ENCODE data around the gene KIAA0319L. TPM values are rescaled to one million over a fixed set of nuclear protein-coding genes. Genes with fewer than 3 reads are reported as not detected.

Gene KIAA0319L
- total RNA-seq, 6 donors from 2014 or later, result 68.1 to 140 (median 107) TPM

- TF ChIP-seq POLR2A (IDR thresholded peaks at IDR 0.05) (no peak), POLR2AphosphoS5 (IDR thresholded peaks at IDR 0.05) (no peak), CTCF (IDR thresholded peaks at IDR 0.05) (no peak), EP300 (IDR thresholded peaks at IDR 0.05) (no peak)
- WGBS, 2 donors, result 60 to 77% methylated on average over 3 of the region's 3 CpGs
- H3K27ac ChIP-seq, result no peak overlapping the region
- no peak for ATAC-seq (ENCODE audit: low FRiP score in 2 of 2)
- no peak overlapping the region for H3K4me3 ChIP-seq
- H3K36me3 ChIP-seq, result no peaks in the 10 kb centered on the region
- no peak for DNase-seq
- no peaks in the 10 kb centered on the region for H3K9me3 ChIP-seq
- H3K4me1 ChIP-seq, result peaks cover 0 to 5% (median 0%) of the 10 kb centered on the region in 4 donors
- H3K27me3 ChIP-seq, result no peaks in the 10 kb centered on the region
Measured at GRCh38 chr1:35499652-35500176, 57.5 kb downstream of the KIAA0319L start.

GRCh38 chr1:35499231-35499630 lies 58.0 kb downstream of the KIAA0319L start:
- H3K9me3 ChIP-seq, result no peaks in the 10 kb centered on the region
- 77 to 86% methylated on average over 4 of the region's 4 CpGs for WGBS, 2 donors
- ATAC-seq (ENCODE audit: low FRiP score in 2 of 2) (no peak), DNase-seq (no peak)
- no peak overlapping the region for H3K4me3 ChIP-seq
- no peaks in the 10 kb centered on the region for H3K36me3 ChIP-seq
- no peak for TF ChIP-seq POLR2AphosphoS5 (IDR thresholded peaks at IDR 0.05)
- no peak for TF ChIP-seq CTCF (IDR thresholded peaks at IDR 0.05)
- TF ChIP-seq EP300 (IDR thresholded peaks at IDR 0.05), result no peak
- no peak for TF ChIP-seq POLR2A (IDR thresholded peaks at IDR 0.05)
- H3K27ac ChIP-seq, result no peak overlapping the region
- H3K4me1 ChIP-seq, result peaks cover 0 to 5% (median 0%) of the 10 kb centered on the region in 4 donors
- no peaks in the 10 kb centered on the region for H3K27me3 ChIP-seq

- Histone ChIP-seq H3K27me3 (no peaks in the 10 kb centered on the region), H3K9me3 (no peaks in the 10 kb centered on the region), H3K4me1 (peaks cover 0 to 5% (median 0%) of the 10 kb centered on the region in 4 donors), H3K27ac (no peak overlapping the region), H3K4me3 (no peak overlapping the region), H3K36me3 (no peaks in the 10 kb centered on the region)
- DNase-seq (no peak), ATAC-seq (ENCODE audit: low FRiP score in 2 of 2) (no peak)
- WGBS, 2 donors, result 68 to 94% methylated on average over 2 of the region's 2 CpGs
- TF ChIP-seq POLR2AphosphoS5 (IDR thresholded peaks at IDR 0.05) (no peak), EP300 (IDR thresholded peaks at IDR 0.05) (no peak), CTCF (IDR thresholded peaks at IDR 0.05) (no peak), POLR2A (IDR thresholded peaks at IDR 0.05) (no peak)
Measured at GRCh38 chr1:35497571-35497970, 59.6 kb downstream of the KIAA0319L start.

- DNase-seq, result no peak
- H3K36me3 ChIP-seq, result no peaks in the 10 kb centered on the region
- H3K4me3 ChIP-seq, result no peak overlapping the region
- no peaks in the 10 kb centered on the region for H3K27me3 ChIP-seq
- H3K9me3 ChIP-seq, result no peaks in the 10 kb centered on the region
- no peak overlapping the region for H3K27ac ChIP-seq
- no peak for ATAC-seq (ENCODE audit: low FRiP score in 2 of 2)
- no peak for TF ChIP-seq POLR2AphosphoS5 (IDR thresholded peaks at IDR 0.05)
- no peak for TF ChIP-seq EP300 (IDR thresholded peaks at IDR 0.05)
- TF ChIP-seq POLR2A (IDR thresholded peaks at IDR 0.05), result no peak
- TF ChIP-seq CTCF (IDR thresholded peaks at IDR 0.05), result no peak
- H3K4me1 ChIP-seq, result peaks cover 5 to 11% (median 9%) of the 10 kb centered on the region in 4 donors
- 92 to 100% methylated on average over 1 of the region's 1 CpG for WGBS, 2 donors
Measured at GRCh38 chr1:35490250-35490649, 67.0 kb downstream of the KIAA0319L start.

GRCh38 chr1:35488336-35488735 lies 68.9 kb downstream of the KIAA0319L start:
- Histone ChIP-seq H3K4me3 (peak overlapping the region in 2 of 4 donors; percentile 1 to 15), H3K27me3 (no peaks in the 10 kb centered on the region), H3K27ac (peak overlapping the region in 3 of 4 donors; percentile 8 to 72 (median 52)), H3K9me3 (no peaks in the 10 kb centered on the region), H3K36me3 (no peaks in the 10 kb centered on the region), H3K4me1 (peaks cover 5 to 11% (median 9%) of the 10 kb centered on the region in 4 donors)
- DNase-seq (no peak), ATAC-seq (ENCODE audit: low FRiP score in 2 of 2) (no peak)
- TF ChIP-seq POLR2AphosphoS5 (IDR thresholded peaks at IDR 0.05) (no peak), POLR2A (IDR thresholded peaks at IDR 0.05) (no peak), EP300 (IDR thresholded peaks at IDR 0.05) (no peak), CTCF (IDR thresholded peaks at IDR 0.05) (no peak)
- 13 to 16% methylated on average over 2 of the region's 2 CpGs for WGBS, 2 donors

Data from upper lobe of left lung (tissue), 6 donors.